HepG2 (cell line): ENCODE results near the gene ASCC2. TPM values are rescaled to one million over a fixed set of nuclear protein-coding genes. Genes with fewer than 3 reads are reported as not detected.

ENCODE experiments used
- ATAC-seq: fragments of 200-7000 bp; cut with Tn5 transposase; 3 replicates; pipeline ENCODE4 v1.9.1; 2020; ENCODE audit warnings: mild to moderate bottlenecking, moderate library complexity
- BruUV-seq: library from RNA; stranded (reverse); fragments of 400-500 nt; replicated peaks from 2 replicates; lab custom pipeline; 2021; lab: Mats Ljungman, UMichigan
- CTCF ChIA-PET: fragments of 300-600 bp; formaldehyde crosslinking; extraction: SDS; loops from one replicate; lab custom pipeline; 2021; ENCODE audit warnings: low total read pairs, inconsistent platforms, low intra/inter-chr PET ratio; lab: Yijun Ruan, JAX
- POLR2A ChIA-PET: fragments of 350-600 bp; sonication (Branson Sonifier 250); formaldehyde crosslinking; loops from one replicate; lab custom pipeline; 2020; ENCODE audit warnings: antibody characterized with exemption, inconsistent platforms; lab: Yijun Ruan, JAX
- DNase-seq: peaks from one replicate; pipeline ENCODE4 v3.0.0-alpha.2; 2015; ENCODE audit warnings: low spot score
- FAIRE-seq: peaks from 3 replicates; lab custom pipeline; 2011; peaks lifted over from hg19 to GRCh38; lab: Jason Lieb, UNC
- H2AFZ ChIP-seq: one replicate; pipeline ENCODE4 v1.6.1; 2011; ENCODE audit warnings: low read length, inconsistent platforms
- H3K27ac ChIP-seq: fragments of 300-600 bp; 3 replicates; pipeline ENCODE4 v1.8.0; 2011; ENCODE audit warnings: mixed run types, mild to moderate bottlenecking, mixed read lengths, low read length, inconsistent platforms; ENCODE audit not compliant: insufficient read depth; ENCODE audit errors: extremely low read length
- H3K27me3 ChIP-seq, 2 experiments: fragments of 200-600 bp in 1 of 2; 2 replicates in 1 of 2; 3 replicates in 1 of 2; pipeline versions ENCODE4 v1.6.0 to v1.8.0; 2011; ENCODE audit warnings: low read length in 2 of 2, mild to moderate bottlenecking in 2 of 2, moderate library complexity in 2 of 2, inconsistent platforms in 1 of 2; ENCODE audit not compliant: insufficient read depth in 2 of 2, control insufficient read depth in 1 of 2
- H3K36me3 ChIP-seq, 2 experiments: fragments of 200-600 bp in 1 of 2; replicated peaks in 1 of 2; 2 replicates in 1 of 2; 3 replicates in 1 of 2; pipeline versions ENCODE4 v1.5.1 to v1.8.0; 2011; ENCODE audit warnings: low read length in 2 of 2, inconsistent platforms in 1 of 2; ENCODE audit not compliant: insufficient read depth in 2 of 2, control insufficient read depth in 1 of 2
- H3K4me1 ChIP-seq: 2 replicates; pipeline ENCODE4 v1.5.1; 2012; ENCODE audit warnings: low read length, inconsistent platforms; ENCODE audit not compliant: insufficient read depth
- H3K4me2 ChIP-seq: 2 replicates; pipeline ENCODE4 v1.6.0; 2011; ENCODE audit warnings: low read depth, low read length, inconsistent platforms
- H3K4me3 ChIP-seq, 3 experiments: fragments of 200-600 bp in 1 of 3; sonication (generic), shearing (Covaris generic) in 1 of 3; replicated peaks in 1 of 3; 2 replicates each; pipeline ENCODE4 v1.5.1; 2011 to 2016; ENCODE audit warnings: low read length in 3 of 3, inconsistent platforms in 2 of 3, low read depth in 2 of 3, mild to moderate bottlenecking in 2 of 3, control low read depth in 1 of 3, mixed read lengths in 1 of 3; ENCODE audit not compliant: insufficient read depth in 1 of 3
- H3K79me2 ChIP-seq: one replicate; pipeline ENCODE4 v1.6.1; 2011; ENCODE audit warnings: low read length, inconsistent platforms; ENCODE audit not compliant: insufficient read depth
- H3K9ac ChIP-seq: 2 replicates; pipeline ENCODE4 v1.6.0; 2011; ENCODE audit warnings: mild to moderate bottlenecking, low read depth, low read length, inconsistent platforms; ENCODE audit not compliant: insufficient read depth
- H3K9me3 ChIP-seq: 2 replicates; pipeline ENCODE4 v1.5.1; 2012; ENCODE audit warnings: mild to moderate bottlenecking, low read length
- H4K20me1 ChIP-seq: 2 replicates; pipeline ENCODE4 v1.6.0; 2011; ENCODE audit warnings: inconsistent platforms, mild to moderate bottlenecking, low read length, moderate library complexity; ENCODE audit not compliant: insufficient read depth
- NFRKB ChIP-seq: fragments of 450-650 bp; IDR thresholded peaks from 2 replicates; pipeline ENCODE4 v1.6.1; 2017
- PHF5A ChIP-seq: IDR thresholded peaks from one replicate; pipeline ENCODE4 v1.6.1; 2018; ENCODE audit warnings: low read depth, missing genetic modification reagents; ENCODE audit not compliant: unreplicated experiment
- TEF ChIP-seq: sonication (generic); formaldehyde crosslinking; IDR thresholded peaks from 2 replicates; pipeline ENCODE4 v1.5.0; 2020; ENCODE audit warnings: missing genetic modification reagents
- ZNF34 ChIP-seq: sonication (generic); formaldehyde crosslinking; IDR thresholded peaks from 2 replicates; pipeline ENCODE4 v1.4.0; 2020; ENCODE audit warnings: mild to moderate bottlenecking, missing genetic modification reagents, borderline replicate concordance
- ZNF468 ChIP-seq: sonication (generic); formaldehyde crosslinking; IDR thresholded peaks from 2 replicates; pipeline ENCODE4 v1.8.0; 2022; ENCODE audit warnings: mild to moderate bottlenecking, moderate library complexity, missing genetic modification reagents
- WGBS: methylation state at CpG from one replicate; pipeline ENCODE4 v1.1.6; 2017; ENCODE audit warnings: low lambda C conversion rate; 5-methylcytosine and 5-hydroxymethylcytosine counted together
- in situ Hi-C: cut with HindIII; loops from 2 replicates; pipeline ENCODE4 v1.10.0; 2017; ENCODE audit warnings: low pct_unique_long_range_greater_than_20kb; ENCODE audit not compliant: extremely low pct_ligation_motif_present
- intact Hi-C: fragments of 100-400 bp; cut with micrococcal nuclease; formaldehyde crosslinking; loops from one replicate; pipeline ENCODE4 v1.10.0; 2022; ENCODE audit not compliant: unreplicated experiment
- polyA plus RNA-seq, 8 experiments: library from polyadenylated mRNA; depleted of rRNA in 3 of 8; stranded (reverse) in 7 of 8; unstranded in 1 of 8; fragments of >200 nt; fragmentation: Illumina TruSeq in 4 of 8; extraction: Trizol in 4 of 8; gene quantifications; 2 replicates each; pipeline versions ENCODE4 v1.2.1 to v1.2.3, GENCODE V29; 2011 to 2016; ENCODE audit warnings: low read depth in 4 of 8, missing spikeins in 1 of 8, mixed read lengths in 1 of 8; ENCODE audit not compliant: insufficient read depth in 1 of 8
- total RNA-seq, 5 experiments: library from RNA; depleted of rRNA; stranded (reverse); fragments of >200 nt; fragmentation: Illumina TruSeq; extraction: Trizol; gene quantifications; 2 replicates each; pipeline ENCODE4 v1.2.3, GENCODE V29; 2016; ENCODE audit warnings: low read depth in 1 of 5
- TF ChIP-seq, protein P1 (sequence below): sonication (generic); formaldehyde crosslinking; IDR thresholded peaks from 2 replicates; pipeline ENCODE4 v1.4.0; 2020; ENCODE audit warnings: mild to moderate bottlenecking, missing genetic modification reagents
- TF ChIP-seq, protein P2 (sequence below): sonication (generic); formaldehyde crosslinking; IDR thresholded peaks from 2 replicates; pipeline ENCODE4 v1.4.0; 2020; ENCODE audit warnings: mild to moderate bottlenecking, missing genetic modification reagents, borderline replicate concordance

The ASCC2 gene
- total and polyA plus RNA-seq, 2 of the 13 experiments (the other 11 are each of a cell fraction or from before 2014, with no cell fraction given): 26.2 to 26.3 TPM

DNA sequence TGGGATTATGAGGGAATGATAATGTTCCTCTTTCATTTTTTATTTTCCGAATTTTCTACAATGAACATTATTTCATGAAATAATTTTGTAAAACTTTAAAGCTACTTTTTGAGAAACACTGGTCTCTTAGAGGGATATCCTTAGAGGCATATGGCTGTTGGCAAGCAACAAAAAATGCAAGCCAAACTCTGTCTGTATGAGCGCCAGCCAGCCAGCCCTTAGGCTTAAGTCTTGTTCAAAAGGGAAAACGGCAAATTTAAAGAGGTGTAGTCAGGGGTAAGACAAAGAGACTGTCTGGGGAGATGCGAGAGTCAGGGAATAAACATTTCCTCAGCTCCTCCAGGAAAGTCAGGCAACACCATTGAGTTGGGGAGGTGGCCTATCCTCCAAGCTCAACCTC lies 22.5 kb downstream of the ASCC2 start:
- BruUV-seq: no TSS peak
- H4K20me1 ChIP-seq: no peaks in the 10 kb centered on the region
- no peak overlapping the region for H3K9ac ChIP-seq
- WGBS: 96% methylated on average over 4 of the region's 4 CpGs
- ChIA-PET POLR2A (interaction anchor here (1.8 kb wide), 1 partner anchor 16 kb away, joined by 7 read pairs; no protein-coding TSS in a partner anchor), CTCF (no interaction called here)
- H3K4me2 ChIP-seq: no peak overlapping the region
- in situ Hi-C loops: no loop called here
- H3K27me3 ChIP-seq: no peaks in the 10 kb centered on the region; a peak in 1 of 5 replicates
- peaks cover 51% of the 10 kb centered on the region for H3K4me1 ChIP-seq
- no peak for DNase-seq
- no peak for TF ChIP-seq TEF (CRISPR knock-in tag)
- TF ChIP-seq, protein P1, sequence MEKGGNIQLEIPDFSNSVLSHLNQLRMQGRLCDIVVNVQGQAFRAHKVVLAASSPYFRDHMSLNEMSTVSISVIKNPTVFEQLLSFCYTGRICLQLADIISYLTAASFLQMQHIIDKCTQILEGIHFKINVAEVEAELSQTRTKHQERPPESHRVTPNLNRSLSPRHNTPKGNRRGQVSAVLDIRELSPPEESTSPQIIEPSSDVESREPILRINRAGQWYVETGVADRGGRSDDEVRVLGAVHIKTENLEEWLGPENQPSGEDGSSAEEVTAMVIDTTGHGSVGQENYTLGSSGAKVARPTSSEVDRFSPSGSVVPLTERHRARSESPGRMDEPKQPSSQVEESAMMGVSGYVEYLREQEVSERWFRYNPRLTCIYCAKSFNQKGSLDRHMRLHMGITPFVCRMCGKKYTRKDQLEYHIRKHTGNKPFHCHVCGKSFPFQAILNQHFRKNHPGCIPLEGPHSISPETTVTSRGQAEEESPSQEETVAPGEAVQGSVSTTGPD (CRISPR knock-in tag): no peak
- TF ChIP-seq NFRKB: no peak
- TF ChIP-seq, protein P2, sequence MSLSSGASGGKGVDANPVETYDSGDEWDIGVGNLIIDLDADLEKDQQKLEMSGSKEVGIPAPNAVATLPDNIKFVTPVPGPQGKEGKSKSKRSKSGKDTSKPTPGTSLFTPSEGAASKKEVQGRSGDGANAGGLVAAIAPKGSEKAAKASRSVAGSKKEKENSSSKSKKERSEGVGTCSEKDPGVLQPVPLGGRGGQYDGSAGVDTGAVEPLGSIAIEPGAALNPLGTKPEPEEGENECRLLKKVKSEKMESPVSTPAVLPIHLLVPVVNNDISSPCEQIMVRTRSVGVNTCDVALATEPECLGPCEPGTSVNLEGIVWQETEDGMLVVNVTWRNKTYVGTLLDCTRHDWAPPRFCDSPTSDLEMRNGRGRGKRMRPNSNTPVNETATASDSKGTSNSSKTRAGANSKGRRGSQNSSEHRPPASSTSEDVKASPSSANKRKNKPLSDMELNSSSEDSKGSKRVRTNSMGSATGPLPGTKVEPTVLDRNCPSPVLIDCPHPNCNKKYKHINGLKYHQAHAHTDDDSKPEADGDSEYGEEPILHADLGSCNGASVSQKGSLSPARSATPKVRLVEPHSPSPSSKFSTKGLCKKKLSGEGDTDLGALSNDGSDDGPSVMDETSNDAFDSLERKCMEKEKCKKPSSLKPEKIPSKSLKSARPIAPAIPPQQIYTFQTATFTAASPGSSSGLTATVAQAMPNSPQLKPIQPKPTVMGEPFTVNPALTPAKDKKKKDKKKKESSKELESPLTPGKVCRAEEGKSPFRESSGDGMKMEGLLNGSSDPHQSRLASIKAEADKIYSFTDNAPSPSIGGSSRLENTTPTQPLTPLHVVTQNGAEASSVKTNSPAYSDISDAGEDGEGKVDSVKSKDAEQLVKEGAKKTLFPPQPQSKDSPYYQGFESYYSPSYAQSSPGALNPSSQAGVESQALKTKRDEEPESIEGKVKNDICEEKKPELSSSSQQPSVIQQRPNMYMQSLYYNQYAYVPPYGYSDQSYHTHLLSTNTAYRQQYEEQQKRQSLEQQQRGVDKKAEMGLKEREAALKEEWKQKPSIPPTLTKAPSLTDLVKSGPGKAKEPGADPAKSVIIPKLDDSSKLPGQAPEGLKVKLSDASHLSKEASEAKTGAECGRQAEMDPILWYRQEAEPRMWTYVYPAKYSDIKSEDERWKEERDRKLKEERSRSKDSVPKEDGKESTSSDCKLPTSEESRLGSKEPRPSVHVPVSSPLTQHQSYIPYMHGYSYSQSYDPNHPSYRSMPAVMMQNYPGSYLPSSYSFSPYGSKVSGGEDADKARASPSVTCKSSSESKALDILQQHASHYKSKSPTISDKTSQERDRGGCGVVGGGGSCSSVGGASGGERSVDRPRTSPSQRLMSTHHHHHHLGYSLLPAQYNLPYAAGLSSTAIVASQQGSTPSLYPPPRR (CRISPR knock-in tag): no peak
- TF ChIP-seq ZNF468: no peak
- TF ChIP-seq PHF5A: no peak
- TF ChIP-seq ZNF34 (CRISPR knock-in tag): no peak
- TF ChIP-seq, all 625 proteins: peak for 0
- intact Hi-C loops: no loop called here
- no peaks in the 10 kb centered on the region for H3K9me3 ChIP-seq
- H2AFZ ChIP-seq: no peak overlapping the region
- ATAC-seq (no peak), FAIRE-seq (no peak)
- H3K79me2 ChIP-seq: no peaks in the 10 kb centered on the region
- H3K36me3 ChIP-seq: peaks cover 19 to 49% of the 10 kb centered on the region in 2 experiments
- peak overlapping the region; percentile 15 for H3K27ac ChIP-seq
- no peak overlapping the region for H3K4me3 ChIP-seq
